Skin of body (tissue), 2 donors: Measurements from ENCODE around the gene NKTR. TPM values are rescaled to one million over a fixed set of nuclear protein-coding genes. Genes with fewer than 3 reads are reported as not detected.

ENCODE experiments used
- DNase-seq: peaks from one replicate; lab custom pipeline; 2025; lab: John Stamatoyannopoulos, UW
- total RNA-seq: library from RNA; depleted of rRNA; stranded (reverse); fragments of >200 nt; gene quantifications from one replicate; pipeline ENCODE4 v1.2.3, GENCODE V29; 2014

The NKTR gene
- total RNA-seq, 1 donor from 2014 or later: 183 TPM

DNA sequence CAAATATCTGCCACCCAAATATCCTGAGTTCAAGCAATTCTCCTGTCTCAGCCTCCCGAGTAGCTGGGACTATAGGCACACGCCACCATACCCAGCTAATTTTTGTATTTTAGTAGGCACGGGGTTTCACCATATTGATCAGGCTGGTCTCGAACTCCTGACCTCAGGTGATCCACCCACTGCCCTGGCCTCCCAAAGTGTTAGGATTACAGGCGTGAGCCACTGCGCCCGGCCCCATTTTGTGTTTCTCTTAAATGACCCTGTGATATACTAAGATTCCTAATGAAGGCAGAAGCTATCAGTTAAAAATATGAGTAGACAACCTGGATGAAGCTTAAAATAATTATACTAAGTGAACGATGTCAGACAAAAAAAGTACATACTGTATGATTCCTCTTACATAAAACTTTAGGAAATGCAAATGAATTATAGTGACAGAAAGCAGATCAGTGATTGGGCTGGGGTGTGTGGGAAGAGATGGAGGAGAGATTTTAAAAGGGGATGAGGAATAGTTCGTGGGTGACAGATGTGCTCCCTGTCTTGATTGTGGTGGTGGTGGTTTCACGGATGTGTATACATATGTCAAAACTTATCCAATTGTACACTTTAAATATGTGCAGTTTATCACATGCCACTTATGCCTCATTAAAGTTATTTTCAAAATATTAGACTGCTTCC is 81.0 kb downstream of the NKTR start:
- no peak for DNase-seq

- DNase-seq: no peak
Observed at GRCh38 chr3:42682301-42683070, 82.0 kb downstream of the NKTR start.

DNA sequence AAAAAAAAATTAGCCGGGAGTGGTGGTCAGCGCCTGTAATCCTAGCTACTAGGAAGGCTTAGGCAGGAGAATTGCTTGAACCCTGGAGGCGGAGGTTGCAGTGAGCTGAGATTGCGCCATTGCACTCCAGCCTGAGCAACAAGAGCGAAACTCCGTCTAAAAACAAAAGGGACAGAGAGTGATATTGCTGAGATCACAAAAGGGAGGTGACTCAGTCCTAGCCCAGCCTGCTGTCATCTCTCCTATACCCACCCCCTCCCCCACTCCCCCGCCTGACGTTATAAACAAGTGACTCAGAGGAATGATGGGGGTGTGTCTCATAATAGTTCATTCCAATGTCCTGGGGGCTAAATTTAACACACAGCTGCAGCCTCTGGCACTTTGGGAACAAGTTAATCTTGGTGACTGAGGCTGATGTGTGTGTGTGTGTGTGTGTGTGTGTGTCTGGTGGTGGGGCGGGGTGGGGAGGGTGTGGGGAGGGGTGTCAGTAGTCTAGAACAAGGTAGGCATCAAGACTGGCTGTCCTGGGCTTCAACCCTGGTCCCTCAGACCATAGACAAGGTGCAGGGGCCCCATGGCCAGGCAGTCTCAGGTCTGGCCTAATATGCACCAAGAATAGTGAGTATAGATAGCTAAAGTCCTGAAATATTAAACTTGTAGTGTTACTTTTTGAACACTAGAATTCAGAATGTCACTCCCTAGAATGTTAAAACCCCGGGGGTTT is 83.6 kb downstream of the NKTR start:
- peak; percentile 26 for DNase-seq

DNA sequence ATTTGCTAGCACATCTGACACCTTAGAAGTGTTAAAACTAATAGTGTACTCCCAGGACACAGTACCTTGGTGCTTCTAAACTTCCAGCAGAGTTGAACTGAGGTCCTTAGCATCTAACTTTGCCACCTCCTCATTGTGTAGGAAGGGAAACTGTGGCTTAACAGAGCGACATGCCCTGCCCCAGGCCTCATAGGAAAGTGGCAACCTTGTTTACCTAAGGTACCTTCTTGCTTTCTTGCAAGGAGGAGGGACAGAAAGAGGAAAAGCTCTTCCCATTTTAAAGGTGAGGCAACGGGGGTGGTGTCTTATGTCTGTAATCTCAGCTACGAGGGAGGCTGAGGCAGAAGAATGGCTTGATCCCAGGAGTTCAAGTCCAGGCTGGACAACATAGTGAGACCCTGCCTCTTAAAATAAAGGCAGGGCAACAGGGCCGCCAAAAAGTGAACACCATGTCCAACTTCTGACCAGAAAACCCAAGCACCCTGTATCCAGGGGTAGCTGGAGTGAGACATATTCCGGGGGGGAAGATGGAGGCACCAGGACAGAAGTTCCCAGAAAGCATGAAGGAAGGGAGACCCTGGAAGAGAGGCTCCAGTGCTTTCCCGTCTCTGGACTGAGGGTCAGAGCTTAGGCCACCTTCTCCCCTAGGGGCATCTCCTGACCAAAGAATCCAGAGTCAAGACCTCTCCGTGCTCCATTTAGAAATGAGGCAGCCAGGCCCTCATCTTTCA is 84.3 kb downstream of the NKTR start:
- DNase-seq: no peak

DNA sequence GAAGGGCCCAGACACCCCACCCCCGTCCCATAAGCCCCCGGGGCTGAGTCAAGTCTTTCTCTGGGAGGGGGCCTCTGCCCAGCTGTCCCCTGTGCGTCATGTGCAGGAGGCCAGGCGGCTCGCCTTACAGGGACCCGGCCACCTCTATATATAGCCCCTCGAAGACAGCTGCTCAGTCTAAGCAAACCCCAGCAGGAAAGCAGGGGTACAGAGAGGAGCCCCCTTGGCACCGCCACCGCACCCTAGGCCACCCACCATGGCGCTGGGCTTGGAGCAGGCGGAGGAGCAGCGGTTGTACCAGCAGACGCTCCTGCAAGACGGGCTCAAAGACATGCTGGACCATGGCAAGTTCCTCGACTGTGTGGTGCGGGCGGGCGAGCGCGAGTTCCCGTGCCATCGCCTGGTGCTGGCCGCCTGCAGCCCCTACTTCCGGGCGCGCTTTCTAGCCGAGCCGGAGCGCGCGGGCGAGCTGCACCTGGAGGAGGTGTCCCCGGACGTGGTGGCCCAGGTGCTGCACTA is 84.9 kb downstream of the NKTR start, which contains the start of gene KLHL40:
KLHL40 (plus strand) TSS at position 175 of the 519 bp plus-strand sequence; CDS start at position 257, 82 bp downstream.
- no peak for DNase-seq

GRCh38 chr3:42685891-42686820 is 85.7 kb downstream of the NKTR start:
- DNase-seq: no peak

DNA sequence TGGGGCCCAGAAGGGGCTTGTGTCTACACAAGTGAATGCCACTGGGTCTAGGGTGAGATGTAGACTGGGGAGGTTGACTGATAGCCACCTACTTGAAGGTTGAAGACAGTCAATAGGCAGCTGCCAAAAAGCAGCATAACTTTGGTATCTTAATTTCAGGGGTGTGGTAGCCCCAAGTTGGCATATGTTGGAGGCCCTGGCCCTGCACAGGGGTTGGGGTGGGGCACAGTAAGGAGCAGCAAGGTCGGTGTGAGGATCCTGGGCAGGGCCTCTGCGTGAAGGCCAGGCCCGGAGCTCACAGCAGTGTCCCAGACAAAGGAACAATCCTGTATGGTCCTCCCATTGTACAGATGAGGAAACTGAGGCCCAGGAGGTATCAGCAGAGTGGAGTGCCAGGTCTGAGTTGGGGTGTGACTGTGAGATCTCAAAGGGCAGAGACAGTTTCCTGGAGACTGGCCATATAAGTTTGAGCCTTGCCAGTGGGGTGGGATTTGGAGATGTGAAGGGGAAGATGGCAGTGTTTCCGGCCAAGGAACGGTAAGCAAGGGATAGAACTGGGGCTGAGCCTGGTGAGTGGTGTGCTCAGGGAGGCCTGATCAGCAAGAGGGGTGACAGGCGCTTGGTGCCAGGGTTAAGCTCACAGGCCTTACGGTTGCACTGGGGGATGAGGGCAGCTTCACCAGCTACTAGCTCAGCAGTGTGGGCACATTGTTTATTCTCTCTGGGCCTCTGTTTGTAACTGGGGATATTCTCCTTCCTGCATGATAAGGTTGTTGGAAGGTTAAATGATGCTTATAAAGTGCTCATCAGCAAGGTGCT is 86.6 kb downstream of the NKTR start:
- no peak for DNase-seq

GRCh38 chr3:42688016-42688415 is 87.5 kb downstream of the NKTR start:
- no peak for DNase-seq

GRCh38 chr3:42688487-42689420 is 88.3 kb downstream of the NKTR start:
- no peak for DNase-seq

DNA sequence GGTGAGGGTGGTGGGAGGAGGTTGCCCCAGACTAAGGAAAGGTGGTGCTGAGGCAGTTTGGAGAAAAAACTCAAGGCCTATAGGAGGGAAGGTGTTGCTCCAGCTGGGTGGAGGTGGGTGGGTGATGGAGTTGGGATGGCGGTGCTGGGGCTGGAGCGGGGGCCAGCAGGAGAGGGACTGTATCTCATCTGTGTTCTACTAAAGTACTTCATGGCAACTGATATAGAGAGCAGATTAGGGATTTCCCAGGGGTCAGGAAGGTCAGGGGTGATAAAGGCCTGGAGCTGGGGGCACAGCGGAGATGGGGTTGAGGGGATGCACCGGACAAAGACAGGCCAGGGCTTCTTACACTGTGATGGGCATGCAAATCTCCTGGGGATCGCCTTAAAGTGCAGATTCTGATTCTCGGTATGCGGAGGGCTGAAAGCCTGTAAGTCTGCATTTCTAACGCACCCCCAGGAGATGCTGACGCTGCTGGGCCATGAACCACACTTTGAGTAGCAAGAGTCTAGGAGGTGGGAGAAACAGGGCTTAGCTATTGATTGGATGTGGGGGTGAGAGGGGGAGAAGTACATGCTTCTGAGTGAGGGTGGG is 89.0 kb downstream of the NKTR start:
- DNase-seq: no peak

- DNase-seq: no peak
Observed at GRCh38 chr3:42690191-42690590, 89.7 kb downstream of the NKTR start.

DNA sequence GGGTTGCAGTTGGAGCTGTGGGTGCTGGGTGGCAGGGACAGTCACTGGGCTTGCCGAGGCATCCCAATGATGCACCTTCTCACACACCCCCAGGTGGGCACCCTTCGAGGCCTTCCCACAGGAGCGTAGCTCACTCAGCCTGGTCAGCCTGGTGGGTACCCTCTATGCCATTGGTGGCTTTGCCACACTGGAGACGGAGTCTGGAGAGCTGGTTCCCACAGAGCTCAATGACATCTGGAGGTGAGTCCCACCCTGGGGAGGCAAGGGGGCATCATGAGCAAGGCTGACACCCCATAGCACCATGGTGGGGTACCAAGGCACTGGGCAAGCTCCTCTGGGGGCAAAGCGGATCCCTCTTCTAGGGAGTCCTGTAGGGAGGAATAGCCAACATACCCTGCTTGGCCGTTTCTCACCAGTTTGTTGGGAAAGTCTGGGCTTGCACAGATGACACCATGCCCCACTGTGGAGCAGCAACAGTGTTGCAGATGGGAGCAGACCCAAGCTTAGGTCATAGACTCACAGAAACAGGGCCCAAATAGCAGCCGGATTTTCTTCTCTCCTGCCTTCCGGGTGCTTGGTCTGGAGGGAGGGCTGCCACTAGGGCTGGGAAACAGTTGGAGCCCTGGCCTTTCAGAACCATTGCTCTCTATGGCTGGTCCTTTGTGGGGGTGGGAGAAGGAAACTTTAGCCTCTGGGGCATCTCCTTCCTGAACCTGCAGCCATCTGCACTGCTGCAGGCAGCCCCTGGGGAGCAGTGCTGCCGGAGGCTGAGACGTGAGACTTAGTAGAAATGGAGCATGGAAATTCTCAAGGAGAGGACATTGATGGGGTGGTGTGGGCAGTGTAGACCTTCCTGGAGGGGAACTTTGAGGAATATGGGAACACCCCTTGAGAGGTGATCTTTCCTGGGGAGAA is 90.5 kb downstream of the NKTR start:
- no peak for DNase-seq

DNA sequence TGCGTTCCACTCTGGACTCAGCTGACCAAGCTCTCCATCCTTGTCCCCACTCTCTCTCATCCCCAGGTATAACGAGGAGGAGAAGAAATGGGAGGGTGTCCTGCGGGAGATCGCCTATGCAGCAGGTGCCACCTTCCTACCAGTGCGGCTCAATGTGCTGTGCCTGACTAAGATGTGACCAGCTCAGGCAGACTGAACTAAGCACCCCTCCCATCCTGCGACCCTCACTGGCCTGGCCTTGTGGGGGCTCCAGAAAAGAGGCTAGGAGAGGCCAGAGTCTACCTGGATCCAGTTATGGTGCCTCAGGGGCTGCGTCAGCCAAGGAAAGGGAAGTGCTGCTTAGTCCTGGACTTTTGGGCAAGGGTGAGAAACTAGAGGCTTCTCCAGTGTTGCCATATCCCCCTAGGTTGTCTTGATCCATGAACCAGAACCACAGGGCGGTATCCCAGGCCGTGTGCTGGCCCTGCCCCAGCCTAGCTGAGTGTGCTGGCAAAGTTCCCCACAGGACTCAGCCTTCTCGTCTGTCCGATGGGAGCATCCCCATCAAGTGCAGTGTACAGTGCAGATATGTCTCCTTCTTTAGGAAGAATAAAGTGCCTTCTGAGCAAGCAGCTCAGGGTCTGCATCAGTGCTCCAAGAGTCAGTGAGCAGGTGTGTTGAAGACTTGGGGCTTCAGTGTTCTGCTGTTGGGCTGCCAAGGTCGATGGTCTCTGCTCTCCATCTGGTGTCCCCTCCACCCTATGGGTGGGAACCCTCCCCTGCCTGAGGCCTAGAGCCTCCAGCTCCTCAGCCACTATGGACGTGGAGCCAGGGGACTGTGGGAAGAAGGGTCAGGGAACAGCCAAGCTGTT is 91.6 kb downstream of the NKTR start:
- DNase-seq: no peak

GRCh38 chr3:42692667-42693529 is 92.4 kb downstream of the NKTR start:
- DNase-seq: no peak

DNA sequence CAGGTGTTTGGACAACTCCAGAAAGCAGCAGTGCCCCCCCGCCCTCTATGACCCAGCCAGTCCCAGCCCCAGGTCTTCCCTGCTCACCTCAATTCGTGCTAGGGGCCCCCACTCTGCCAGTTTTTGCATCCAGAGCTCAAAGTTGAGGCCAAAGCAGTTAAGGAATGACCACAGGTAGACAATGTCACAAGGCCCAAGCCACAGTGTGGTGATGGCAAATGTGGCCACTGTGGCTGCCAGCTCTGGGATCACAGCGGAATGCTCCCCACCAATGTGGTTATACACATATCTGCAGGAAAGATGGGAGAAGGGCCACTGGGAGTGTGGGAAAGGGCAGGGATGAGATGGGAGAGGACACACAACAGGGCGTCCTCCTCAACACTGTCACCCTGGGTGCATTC is 93.0 kb downstream of the NKTR start:
- DNase-seq: no peak
